Stimulated activated CD4-positive, alpha-beta T cell treated with anti-CD3 and anti-CD28 coated beads, Interleukin-1b, Interleukin-23, amount 100 ng/mL, for 1 hour (primary cell): ENCODE data around the gene ACIN1.

ENCODE experiments used
- DNase-seq, 2 donors: peaks; one replicate each; pipeline ENCODE4 v3.0.0-alpha.2; 2020; ENCODE audit warnings: low read depth in 2 of 2

Gene ACIN1

GRCh38 chr14:23086565-23086964, 8.4 kb downstream of the ACIN1 start:
- no peak for DNase-seq

- no peak for DNase-seq
These were observed 9.5 kb downstream of the ACIN1 start for GRCh38 chr14:23085458-23085857.

- DNase-seq, result no peak
These were observed 14.5 kb downstream of the ACIN1 start for GRCh38 chr14:23080474-23080873.

GRCh38 chr14:23079716-23080115, 15.2 kb downstream of the ACIN1 start:
- no peak for DNase-seq

- no peak for DNase-seq
These were observed 16.2 kb downstream of the ACIN1 start for GRCh38 chr14:23078692-23079116.

GRCh38 chr14:23077962-23078361, 17.0 kb downstream of the ACIN1 start:
- no peak for DNase-seq

GRCh38 chr14:23076785-23077408, 18.0 kb downstream of the ACIN1 start:
- DNase-seq, result no peak

GRCh38 chr14:23074906-23075305, 20.0 kb downstream of the ACIN1 start:
- no peak for DNase-seq

- no peak for DNase-seq
These were observed 22.9 kb downstream of the ACIN1 start for GRCh38 chr14:23071921-23072539.

GRCh38 chr14:23071244-23071920, 23.6 kb downstream of the ACIN1 start:
- DNase-seq, result peak; percentile 23 to 59

GRCh38 chr14:23070262-23071129, 24.4 kb downstream of the ACIN1 start:
- no peak for DNase-seq

GRCh38 chr14:23069413-23069806, 25.5 kb downstream of the ACIN1 start:
- no peak for DNase-seq

- peak; percentile 45 to 49 for DNase-seq
These were observed 26.0 kb downstream of the ACIN1 start for GRCh38 chr14:23068789-23069412.

- no peak for DNase-seq
These were observed 26.8 kb downstream of the ACIN1 start for GRCh38 chr14:23067847-23068788.

- no peak for DNase-seq
These were observed 27.8 kb downstream of the ACIN1 start for GRCh38 chr14:23066855-23067744.

GRCh38 chr14:23066368-23066767, 28.6 kb downstream of the ACIN1 start:
- no peak for DNase-seq

- DNase-seq, result no peak
These were observed 31.3 kb downstream of the ACIN1 start for GRCh38 chr14:23063601-23064000.

- no peak for DNase-seq
These were observed 32.9 kb downstream of the ACIN1 start for GRCh38 chr14:23062002-23062401.

GRCh38 chr14:23060536-23061260, 34.2 kb downstream of the ACIN1 start:
- no peak for DNase-seq
